Activated CD8-positive, alpha-beta memory T cell treated with anti-CD3 and anti-CD28 coated beads for 1 hour (primary cell): ENCODE measurements around the gene HEPHL1.

Source experiments
- DNase-seq, 2 donors: peaks; one replicate each; pipeline ENCODE4 v3.0.0-alpha.2; 2020; ENCODE audit warnings: low read depth in 1 of 2; ENCODE audit errors: extremely low read depth in 1 of 2

Gene HEPHL1

DNA sequence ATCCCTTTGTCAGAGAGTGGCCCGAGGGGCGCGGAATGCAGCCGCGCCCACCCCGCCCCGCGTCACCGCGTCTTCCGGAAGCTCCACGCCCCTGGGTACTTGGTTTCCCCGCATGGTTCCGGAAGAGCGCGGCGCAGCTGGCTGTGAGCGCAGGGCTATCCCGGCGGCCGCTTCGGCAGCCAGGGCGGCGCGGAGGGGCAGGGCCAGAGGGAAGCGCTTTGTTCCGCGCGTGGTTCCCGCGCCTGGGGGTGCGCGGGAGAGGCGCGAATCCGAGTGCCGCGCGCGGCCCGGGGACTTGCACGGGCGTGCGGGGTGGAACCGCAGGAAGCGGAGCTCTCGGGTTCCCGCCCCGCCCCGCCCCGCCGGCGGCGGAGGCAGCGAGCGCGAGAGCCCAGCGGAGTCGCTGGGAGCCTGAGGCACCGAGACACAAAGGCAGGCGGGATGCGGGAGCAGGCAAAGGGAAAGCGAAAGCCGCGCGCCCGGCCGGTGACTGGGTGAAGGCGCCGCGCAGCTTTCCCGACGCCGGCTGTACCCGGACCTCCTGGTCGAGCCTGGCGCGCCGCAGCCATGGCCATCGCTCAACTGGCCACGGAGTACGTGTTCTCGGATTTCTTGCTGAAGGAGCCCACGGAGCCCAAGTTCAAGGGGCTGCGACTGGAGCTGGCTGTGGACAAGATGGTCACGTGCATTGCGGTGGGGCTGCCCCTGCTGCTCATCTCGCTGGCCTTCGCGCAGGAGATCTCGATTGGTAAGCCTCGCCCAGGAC lies 107.8 kb downstream of the HEPHL1 start, which contains the start of gene PANX1:
TSS of gene PANX1 (plus strand) at position 96 of the 766 bp plus-strand sequence. CDS start at position 568, 472 bp downstream.
- peak; percentile 32 to 47 for DNase-seq

DNA sequence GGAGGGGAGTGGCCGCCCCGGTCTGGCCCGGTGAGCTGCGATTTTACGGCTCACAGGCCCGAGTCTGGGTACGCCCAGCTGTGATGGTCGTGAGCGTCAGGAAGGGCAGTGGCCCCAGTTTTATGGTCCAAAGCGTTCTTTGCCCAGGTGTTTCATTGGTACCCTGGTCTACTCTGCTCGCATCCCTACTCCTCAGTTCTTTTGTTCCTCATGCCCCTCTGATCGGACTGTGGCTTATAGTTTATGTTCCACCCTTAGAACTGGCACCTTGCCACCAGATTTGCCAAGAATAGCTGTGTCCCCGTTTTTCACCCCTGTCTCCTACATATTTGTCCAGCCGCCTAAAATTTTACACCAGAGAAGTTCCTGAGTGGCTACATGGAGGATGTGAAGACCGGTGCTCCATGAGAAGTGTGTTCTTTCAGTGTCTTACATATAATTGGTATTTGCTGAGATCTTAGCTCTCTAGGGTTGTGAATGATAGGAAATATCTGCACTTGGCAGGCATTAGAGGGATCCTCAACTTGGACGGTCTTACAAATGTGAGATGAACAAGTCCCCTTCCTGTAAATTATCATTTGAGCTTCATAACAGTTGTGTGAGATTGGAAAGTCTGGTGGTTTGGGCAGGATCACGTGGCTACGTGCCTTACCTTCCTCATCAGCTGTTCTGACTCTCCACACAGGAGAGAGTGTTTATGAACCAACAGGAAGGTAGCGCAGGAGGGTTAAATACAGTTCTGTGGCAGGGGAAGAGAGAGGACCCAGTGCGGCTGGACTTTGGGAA lies 108.6 kb downstream of the HEPHL1 start:
- DNase-seq: peak in 1 of 2 donors; percentile 8

DNA sequence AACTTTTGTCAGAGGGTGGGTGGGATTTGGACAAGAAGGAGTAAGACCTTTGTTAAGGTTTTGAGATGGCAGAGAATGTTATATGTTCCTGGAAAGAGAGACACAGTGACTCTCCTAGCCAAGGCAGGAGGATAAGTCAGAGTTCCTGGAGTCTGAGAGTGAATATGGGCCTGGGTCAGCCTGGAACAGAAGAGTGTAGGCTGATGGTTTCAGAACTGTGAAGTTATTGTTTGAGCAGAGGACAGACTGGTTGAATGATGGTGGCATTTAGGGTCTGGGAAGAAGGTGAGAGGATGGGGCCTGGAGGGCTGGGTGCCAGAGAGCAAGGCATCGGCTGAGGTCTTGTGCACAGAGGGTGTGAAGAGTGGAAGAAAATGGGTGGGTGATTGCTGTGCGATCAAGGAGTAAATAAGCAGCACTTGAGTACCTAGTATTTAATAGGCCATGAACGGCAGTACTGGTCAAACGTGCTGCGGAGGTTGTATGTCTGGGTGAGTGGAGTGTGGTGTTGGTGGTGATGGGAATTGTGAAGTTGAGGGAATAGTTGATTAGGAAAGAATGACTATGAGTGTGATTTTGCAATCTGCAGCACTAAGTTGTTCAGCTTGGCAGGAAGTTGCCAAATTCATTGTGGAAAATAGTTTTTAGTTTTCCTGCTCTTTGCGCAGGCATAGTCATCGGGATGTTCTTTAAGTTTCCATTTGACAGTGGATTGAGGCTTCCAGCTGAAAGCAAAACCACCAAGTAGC lies 109.3 kb downstream of the HEPHL1 start:
- DNase-seq: no peak

DNA sequence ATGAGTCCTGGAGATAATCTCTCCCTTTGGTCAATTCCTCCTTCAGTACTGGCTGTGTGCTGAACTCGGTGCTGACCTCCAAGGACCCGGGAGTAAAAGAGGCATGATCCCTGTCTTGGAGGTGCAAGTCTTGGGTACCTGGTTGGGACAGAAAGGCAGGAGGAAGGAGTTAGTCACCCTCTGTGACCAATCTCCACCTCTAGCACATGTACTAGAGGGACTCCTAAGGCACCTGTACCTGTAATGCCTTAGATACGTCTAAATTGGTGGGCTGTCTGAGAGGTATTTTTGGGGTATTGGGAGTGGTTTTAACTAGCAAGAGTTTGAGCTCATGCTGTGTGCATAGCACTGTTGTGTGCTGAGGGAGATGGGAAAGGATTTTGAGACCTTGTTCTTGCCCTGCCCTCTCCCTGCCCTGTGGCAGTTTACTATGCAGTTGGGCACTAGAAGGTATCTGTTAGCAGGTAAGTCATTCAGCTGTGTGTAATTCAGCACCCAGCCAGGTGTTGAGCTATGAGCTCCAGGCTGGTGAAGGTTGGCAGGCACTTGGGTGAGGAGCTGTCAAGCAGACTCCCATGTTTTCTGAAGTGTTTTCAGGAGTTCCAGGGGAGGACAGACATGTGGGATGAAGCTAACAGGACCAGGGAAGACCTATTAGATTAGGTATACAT lies 110.0 kb downstream of the HEPHL1 start:
- no peak for DNase-seq

DNA sequence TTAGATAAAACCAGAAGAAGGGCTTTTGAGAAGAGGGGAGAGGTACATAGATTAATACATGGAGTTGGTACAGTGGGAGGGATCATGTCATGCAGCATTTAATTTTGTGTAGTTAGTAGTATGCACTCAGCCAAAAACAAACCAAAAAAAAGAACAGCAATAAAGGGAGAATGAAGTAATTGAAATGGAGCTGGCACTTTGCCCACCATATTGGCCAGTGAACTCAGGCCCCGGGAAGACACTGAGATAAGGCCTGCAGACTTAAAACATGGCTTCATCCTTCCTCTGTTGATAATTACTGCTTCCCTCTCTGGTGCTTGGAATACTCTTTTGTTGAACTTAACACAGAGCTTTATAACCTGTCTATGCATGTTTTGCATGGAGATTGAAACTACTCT lies 110.6 kb downstream of the HEPHL1 start:
- no peak for DNase-seq

DNA sequence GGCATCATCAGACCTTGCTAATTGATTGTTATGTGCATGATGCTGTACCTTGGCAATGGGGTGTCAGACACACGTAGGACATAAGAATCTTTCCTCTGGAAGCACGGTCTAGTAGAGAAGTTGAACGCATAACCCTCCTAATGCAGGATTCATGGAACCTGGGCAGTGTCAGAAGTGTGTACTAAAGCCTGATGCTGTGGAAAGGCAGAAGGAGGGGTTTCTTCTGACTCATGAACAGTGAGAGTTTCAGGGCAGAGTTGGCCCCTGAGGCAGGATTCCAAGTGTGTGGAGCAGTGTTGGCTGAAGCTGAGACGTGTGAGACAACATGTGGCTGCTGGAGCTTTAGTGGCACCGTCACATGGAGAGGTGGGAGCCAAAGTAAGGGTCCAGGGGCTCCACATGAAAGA lies 111.0 kb downstream of the HEPHL1 start:
- no peak for DNase-seq

DNA sequence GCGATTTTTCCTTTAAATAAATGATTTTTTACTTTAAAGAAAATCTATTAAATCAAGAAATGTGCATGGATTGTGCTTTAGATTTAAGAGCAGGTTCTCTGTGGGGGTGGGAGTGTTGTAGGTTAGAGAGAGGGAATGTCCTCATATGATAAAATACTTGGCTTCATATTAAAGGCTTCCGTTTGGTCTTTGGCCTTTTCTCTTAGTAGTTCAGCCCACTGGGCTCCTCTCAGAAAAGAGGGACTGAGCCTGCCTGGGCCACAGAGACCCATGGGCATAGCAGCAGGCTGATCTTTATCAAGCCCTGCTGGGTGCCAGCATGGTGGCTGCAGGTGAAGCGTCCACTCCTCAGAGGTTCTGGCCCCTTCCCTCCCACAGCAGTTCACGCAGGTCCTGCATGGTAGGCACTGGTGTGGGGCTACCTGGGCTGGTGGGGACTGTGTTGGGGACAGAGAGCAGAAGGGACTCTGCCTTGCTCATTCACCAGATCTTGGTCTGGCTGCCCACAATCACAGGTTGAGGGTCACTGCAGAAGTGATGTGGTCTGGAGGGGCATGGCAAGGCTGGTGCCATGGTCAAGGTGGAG lies 111.8 kb downstream of the HEPHL1 start:
- DNase-seq: no peak

DNA sequence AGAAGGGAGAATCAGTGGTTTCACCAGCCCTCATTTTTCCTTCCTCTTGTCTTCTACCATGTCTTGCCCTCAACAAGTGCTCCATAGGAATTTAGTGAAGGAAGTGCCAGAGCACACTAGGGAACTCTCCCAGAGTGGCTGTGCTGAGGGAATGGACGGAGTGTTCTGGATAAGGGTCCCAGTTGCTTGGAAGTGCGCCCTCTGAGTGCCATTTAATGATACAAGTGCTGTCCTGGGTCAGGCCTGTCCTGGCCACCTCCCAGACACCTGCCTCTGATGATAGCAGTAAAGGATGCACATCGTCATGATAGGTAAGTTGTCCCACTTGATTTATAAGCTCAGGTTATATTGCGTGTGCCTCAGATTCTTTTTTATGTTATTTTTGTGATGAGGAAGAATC lies 112.6 kb downstream of the HEPHL1 start:
- DNase-seq: no peak

DNA sequence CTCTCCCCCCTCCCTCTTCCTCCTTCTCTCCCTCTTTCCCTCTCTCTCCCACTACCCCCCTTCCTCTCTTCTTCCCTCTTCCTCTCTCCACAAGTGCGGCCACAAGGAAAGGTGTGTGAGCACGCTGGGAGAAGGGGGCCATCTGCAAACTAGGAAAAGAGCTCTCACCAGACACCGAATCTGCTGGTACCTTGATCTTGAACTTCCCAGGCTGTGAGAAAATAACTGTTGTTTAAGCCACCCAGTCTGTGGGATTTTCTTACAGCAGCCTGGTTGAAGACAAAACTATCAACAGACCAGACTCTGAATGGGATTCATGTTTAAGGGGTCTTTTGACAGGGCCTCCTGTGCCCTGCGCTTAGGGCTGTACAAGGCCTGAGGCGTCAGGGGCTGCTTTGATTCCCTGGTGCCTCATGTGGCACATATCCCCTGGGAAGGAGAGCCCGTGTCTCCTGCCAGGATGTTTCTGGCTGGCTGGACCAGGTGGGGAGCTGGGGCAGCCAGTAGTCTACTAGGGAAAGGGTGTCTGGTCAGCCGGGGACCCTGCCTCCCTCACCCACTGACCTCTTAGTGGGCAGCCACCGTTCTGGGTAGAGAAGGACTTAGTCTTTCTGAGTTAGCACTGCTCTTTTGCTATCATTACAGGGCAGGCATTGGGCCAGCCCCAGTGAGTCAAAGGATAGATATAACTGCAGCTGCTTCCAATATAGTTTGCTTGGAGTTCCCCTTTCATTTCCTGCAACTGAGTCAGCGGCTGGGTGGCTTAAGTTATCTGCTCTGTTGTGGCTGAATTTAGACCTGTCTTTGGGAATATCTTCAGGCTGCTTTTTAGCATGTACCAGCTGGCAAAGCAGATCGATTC lies 113.7 kb downstream of the HEPHL1 start:
- no peak for DNase-seq

DNA sequence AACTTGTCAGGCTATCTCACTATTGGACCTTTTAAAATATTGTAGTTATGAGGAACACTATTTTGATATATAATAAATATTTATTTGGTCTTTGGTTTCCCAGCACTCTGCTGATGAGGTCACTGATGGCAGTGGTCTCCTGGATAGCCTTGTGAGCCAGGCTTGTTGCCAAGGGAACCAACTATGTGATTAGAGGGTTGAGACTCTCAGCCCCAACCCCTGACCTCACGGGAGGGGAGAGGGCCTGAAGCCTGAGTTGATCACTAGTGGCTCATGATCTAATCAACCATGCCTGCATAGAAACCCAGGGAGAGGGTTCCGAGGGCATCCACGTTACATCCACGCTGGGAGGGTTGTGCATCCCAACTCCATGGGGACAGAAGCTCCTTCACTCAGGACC lies 118.3 kb downstream of the HEPHL1 start:
- no peak for DNase-seq

DNA sequence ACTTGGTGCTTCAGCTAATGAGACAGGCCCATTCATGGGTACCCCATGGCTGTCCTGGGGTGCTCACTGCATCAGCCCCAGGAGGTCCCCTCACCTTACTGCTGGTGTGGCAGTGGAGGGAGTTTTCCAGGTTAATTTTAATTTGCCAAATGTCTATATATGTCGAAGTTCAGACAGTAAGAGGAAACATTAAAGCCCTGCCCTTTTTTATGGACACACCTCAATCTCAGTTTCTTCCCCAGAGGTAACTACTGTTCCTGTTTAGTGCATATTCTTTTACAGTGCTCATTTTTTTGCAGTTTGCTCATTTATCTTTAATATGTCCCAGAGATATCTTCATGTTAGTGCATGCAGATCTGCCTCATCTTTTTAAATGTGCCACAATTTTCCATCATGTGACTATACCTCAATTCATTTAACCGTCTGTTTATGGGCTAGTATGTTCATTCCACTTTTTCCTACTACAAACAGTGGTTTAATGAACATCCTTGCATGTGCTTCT lies 119.1 kb downstream of the HEPHL1 start:
- DNase-seq: no peak

DNA sequence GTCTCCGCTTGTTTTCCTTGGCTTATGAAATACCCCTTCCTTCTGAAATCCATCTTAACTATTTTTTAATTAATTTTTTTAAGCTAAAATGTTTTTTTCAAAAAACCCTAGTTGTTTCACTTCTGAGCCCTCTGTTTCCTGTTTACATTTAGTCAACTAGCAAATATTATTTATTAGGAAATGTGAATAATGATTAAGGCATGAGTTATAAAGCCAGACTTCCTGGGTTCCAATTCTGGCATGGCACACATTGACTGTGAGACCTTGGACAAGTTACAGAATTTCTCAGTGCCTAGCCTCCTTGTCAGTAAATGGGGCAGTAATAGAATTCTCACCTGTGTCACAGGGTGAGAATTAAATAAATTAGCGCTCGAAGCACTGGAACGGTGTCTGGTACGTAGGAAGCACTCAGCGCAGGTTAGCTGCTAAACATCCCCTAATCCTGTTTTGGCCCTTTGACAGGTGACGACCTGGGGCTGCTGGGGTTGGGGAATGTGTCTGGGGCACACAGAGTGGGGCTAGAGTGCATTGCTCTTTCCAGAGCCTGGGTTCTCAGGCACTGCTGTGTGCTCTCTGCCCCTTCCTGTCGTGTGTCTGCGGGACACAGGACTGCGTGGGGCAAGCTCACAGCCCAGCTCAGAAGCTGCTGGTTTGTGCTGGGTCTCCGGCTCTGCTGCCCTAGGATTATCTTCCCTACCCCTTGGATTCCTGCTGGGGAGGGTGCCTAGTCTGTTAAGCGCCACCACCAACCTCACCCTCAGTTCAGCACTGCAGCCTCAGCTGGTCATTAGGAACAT lies 120.6 kb downstream of the HEPHL1 start:
- DNase-seq: no peak

DNA sequence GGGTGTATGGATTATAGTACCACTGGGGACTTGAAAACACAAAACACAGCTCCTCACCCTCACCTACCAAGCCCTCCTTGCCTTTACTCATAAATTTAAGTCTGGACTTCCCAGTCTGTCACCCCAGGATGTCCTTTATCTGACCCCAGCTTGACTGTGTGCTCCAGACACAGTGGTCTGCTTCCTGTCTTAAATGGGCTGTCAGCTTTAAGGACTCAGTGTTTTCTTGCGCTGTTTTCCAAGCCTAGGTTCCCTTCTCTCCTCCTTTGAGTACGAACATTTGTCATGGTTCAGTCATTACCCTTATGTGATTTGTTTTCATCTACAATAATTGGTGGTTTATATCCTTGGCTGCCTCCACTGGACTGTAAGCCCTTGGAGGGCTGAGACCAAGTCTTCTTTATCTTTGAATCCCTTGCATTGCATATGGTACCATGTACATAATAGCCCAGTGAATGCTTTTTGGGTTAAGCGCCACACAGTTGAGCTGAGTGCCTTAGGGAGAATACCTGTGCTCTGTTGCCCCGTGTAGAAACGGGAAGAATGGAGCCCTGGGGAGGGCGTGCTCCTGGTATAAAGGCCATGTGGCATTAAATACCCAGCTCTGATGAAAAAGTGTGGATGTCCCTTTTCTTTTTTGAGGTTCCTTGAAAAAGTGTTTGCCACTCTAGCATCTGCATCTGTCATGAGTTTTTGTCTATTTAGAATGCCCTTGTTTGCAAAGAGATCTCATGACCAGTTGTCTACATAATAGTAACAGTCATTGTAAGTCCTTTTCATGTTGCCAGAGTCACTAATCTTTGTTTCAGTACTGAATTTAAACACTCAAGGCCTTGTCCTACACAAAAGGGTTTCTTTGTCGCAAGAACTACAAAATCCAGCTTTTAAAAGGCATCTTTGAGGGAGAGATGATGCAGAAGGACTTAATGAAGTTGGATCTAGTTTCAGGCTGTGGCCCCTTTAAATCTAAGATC lies 121.4 kb downstream of the HEPHL1 start:
- no peak for DNase-seq

DNA sequence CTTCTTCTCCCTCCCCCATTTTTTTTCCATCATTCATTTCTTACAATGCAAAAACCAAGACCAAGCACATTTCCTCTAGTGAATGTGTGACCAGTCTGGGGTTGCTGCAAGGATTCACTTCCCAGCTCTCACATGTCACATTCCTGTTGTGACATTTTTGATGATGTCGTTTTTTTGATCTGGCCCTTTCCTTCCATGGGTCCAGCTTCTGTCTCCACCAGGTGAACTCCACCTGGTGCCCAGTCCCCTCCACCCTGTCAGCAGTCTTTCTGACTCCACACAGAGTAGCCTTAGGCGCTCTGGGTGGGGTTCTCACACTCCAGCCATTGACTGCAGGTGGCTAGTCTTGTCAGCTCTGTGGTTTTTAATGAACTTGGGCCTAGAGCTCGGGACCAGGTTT lies 123.1 kb downstream of the HEPHL1 start:
- DNase-seq: no peak

DNA sequence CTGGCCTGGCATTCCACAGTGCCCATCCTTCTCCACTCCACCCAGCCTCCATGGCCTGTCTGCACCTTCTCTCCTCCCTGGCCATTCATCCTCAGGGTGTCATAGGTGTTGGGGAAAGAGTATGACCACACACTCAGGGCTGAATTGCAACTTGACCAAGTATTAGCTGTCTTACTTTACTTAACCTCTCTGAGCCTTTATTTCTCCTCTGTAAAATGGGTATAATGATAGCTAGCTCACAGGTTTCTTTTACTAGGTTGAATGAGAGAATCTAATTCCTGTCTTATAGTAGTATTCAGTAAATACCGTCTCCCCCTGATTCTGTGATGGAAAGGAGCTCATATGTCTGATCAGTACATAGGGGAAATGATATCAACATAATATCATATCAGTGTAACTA lies 123.5 kb downstream of the HEPHL1 start:
- no peak for DNase-seq

DNA sequence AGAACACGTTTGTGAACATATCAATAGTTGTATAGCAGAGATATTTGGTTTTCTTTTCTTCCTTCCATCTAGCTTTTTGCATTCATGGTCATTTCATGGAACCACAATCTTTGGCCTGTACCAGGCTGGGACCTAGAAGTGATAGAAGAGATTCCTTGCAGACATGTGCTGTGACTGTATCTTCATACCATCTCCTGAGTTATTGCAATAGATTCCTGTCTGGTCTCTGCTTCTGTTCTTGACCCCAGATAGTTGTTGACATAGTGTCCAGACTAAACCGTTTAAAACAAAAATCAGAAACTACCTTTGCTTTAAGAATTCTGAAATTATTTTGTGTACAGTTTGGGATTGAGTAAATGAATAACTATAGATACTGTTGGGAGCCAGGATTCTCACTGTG lies 124.3 kb downstream of the HEPHL1 start:
- DNase-seq: no peak

DNA sequence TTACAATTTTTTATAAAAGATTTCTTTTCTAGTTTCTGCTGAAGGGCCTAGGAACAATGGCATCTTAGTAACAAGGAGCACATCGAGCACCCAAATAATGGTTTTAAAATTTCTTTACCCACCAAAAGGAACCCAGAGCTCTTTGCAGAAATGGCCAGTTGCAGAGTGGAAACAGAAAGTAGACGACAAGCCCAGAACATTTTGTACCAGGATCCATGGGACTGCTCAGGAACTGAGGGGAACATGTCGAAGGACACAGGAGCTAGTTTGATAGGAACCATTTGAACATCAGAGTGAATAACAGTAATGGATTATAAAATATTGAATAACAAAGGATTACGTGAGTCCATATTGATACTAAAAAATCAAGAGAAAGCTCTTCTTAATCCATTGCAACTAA lies 124.8 kb downstream of the HEPHL1 start:
- no peak for DNase-seq
